ENCODE data around the gene STAT5A.

Gene STAT5A

DNA sequence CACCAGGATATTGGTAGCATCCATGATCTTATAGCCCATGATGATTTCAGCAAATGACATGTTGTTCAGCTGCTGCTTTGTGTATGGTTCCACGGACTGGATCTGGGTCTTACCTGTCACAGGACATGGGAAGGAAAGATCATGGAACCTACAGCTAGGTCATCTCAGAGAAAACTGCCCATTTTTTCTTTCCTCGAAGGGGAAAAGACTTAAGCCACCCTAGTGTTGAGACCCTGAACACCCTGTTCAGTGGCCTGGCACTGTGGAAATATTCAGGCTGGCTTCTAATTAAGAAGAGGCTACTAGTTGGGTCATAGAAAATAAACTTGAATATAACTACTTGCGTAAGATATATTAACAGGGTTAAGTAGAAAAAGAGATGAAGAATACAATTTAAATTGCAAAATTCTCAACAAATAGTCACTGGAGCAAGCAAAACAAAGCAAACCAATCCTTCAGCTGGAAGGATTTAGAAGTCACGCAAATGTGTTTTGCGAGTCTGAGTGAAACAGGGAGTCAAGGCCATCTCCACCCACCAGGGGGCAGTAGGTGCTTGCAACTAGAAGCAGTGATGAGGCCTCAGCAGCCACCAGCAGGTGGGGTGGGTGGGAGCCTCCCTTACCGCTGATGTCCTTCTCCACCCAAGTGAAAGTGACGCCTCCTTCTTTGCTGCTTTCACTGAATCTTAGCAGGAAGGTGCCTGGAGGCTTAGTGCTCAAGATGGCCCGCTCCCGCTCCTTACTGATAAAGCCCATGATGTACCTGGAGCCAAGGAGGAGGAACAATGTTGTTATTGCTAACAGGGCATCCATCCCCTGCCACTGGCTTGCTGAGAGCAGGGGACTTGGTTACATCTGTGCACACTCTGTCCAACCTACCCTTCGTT lies 34.3 kb downstream of the STAT5A start:
- peak; percentile 92 for DNase-seq (ENCODE audit: low read depth, low spot score)
- H3K4me3 ChIP-seq (ENCODE audit: low read depth, low read length): no peak overlapping the region
- in situ Hi-C loops (cut with HindIII; ENCODE audit: low sequenced_read_pairs): no loop called here
- TF ChIP-seq, protein P1, sequence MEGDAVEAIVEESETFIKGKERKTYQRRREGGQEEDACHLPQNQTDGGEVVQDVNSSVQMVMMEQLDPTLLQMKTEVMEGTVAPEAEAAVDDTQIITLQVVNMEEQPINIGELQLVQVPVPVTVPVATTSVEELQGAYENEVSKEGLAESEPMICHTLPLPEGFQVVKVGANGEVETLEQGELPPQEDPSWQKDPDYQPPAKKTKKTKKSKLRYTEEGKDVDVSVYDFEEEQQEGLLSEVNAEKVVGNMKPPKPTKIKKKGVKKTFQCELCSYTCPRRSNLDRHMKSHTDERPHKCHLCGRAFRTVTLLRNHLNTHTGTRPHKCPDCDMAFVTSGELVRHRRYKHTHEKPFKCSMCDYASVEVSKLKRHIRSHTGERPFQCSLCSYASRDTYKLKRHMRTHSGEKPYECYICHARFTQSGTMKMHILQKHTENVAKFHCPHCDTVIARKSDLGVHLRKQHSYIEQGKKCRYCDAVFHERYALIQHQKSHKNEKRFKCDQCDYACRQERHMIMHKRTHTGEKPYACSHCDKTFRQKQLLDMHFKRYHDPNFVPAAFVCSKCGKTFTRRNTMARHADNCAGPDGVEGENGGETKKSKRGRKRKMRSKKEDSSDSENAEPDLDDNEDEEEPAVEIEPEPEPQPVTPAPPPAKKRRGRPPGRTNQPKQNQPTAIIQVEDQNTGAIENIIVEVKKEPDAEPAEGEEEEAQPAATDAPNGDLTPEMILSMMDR (IDR thresholded peaks at IDR 0.05; ENCODE audit: low read depth, low read length): peak; percentile 99

DNA sequence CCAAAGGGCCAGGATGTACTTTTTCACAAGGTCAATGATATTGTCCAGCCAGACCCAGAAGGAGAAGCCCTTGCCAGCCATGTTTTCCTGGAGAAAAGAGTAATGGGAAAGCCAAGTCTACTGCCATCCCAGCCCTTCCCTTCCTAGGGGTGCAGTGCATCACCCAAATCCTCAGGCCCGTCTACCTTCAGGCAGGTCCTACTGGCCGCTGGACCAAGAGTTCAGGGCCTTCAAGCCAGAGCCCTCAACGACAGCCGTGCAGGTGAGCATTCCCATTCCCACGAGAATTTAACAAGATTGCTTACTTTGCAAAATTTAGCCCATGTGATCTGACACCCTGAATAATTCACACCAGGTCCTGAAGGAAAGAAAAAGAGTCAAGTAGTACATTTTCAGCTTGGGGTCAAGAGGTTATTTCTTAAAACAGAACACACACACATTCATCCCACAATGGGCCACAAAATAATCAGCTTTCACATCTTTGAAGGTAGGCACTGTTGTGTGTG lies 35.0 kb downstream of the STAT5A start:
- no peak overlapping the region for H3K4me3 ChIP-seq (ENCODE audit: low read depth, low read length)
- in situ Hi-C loops (cut with HindIII; ENCODE audit: low sequenced_read_pairs): no loop called here
- TF ChIP-seq, protein P1 (IDR thresholded peaks at IDR 0.05; ENCODE audit: low read depth, low read length): no peak
- DNase-seq (ENCODE audit: low read depth, low spot score): no peak

DNA sequence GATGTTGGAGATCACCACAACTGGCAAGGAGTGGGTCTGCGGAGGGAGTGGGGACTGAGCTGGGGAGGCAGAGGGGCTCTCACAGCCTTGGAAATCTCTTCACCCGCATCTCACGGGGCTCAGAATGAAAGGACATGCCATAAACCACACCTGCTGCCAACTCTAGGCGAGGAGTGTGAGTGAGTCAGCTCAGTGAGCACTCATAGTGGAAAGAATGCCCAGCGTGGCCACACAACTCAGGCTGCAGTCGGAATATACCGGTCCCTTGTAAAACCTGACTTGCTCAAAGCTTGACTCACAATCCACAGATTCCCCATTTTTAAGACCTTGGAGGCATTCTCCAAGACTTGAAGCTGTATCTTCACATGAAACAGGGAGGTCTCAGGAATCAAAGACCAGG lies 36.7 kb downstream of the STAT5A start:
- in situ Hi-C loops (cut with HindIII; ENCODE audit: low sequenced_read_pairs): no loop called here
- H3K4me3 ChIP-seq (ENCODE audit: low read depth, low read length): no peak overlapping the region
- DNase-seq (ENCODE audit: low read depth, low spot score): peak; percentile 89
- TF ChIP-seq, protein P1 (IDR thresholded peaks at IDR 0.05; ENCODE audit: low read depth, low read length): no peak

DNA sequence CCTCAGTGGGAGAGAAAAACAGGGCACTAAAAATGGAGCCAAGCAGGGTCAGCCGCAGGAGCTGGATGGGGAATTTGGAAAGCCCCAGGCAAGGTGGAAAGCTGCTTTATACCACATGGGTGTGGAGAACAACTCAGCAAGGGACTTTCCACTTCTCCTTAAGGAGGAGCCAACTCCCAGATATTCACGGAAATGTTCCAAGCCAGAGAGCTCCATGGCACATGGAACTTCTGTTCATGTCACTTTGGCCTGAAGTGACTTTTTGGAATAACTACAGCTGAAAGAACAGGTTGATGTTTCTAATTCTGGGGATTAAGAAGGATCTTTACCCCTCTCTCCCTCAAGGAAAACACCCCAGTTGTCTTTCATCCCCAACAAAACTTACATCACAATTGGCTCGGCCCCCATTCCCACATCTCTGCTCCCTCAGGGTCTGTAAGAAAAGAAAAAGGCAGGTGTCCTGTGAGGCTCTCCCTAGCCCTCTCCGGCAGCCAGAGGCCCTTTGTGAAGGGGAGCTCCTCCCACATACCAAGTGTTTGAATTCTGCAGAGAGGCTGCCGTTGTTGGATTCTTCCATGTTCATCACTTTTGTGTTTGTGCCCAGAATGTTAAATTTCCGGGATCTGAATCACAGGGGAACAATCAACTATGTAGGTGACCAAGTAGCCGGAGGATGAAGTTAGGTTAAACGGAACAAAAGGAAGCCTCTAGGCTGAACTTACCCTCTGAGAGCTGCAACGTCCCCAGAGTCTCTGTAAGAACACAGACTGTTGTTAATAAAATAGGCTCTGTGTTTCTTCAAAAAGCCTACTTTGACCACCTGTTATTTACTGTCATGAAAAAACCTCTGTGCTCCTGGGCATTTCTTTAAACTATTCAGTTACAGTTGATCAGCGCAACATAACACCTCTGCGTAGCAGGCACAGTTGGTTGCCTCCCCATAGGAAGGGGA lies 41.0 kb downstream of the STAT5A start:
- DNase-seq (ENCODE audit: low read depth, low spot score): peak; percentile 80
- no peak overlapping the region for H3K4me3 ChIP-seq (ENCODE audit: low read depth, low read length)
- TF ChIP-seq, protein P1 (IDR thresholded peaks at IDR 0.05; ENCODE audit: low read depth, low read length): no peak
- in situ Hi-C loops (cut with HindIII; ENCODE audit: low sequenced_read_pairs): no loop called here

DNA sequence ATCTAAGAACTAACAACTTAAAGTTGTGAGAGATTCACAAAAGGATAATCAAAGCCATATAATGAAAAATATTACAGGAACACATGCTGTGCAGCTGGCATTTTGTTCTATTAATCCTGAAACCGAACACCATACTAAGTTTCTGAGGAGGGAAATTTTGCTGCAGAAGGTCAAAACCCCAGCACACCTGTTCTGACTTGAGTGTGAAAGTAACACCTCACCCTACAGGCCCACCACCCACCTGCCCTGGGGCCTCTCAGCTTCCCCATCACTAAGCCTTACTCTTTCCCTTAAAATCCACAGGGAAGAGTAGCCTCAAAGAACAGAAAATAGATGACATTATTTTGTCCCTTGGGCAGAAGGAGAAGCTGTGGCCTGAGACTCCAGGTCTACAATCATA lies 44.8 kb downstream of the STAT5A start:
- DNase-seq (ENCODE audit: low read depth, low spot score): no peak
- in situ Hi-C loops (cut with HindIII; ENCODE audit: low sequenced_read_pairs): no loop called here
- TF ChIP-seq, protein P1 (IDR thresholded peaks at IDR 0.05; ENCODE audit: low read depth, low read length): no peak
- no peak overlapping the region for H3K4me3 ChIP-seq (ENCODE audit: low read depth, low read length)

DNA sequence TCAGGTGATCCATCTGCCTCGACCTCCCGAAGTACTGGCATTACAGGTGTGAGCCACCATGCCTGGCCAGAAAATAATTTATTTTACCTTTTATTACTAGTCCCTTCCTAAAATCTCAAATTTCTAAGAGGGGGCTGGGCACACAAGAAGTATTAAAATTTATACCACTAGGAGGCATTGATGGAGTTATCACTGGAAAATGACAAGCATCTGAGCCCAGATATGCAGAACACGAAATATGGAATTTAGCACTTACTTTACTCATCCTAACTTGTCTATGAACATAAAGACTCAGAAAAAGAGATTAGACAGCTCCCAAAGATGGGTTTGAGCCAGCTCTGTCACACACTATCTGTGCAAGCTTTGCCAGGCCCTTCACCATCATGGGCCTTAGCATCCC lies 46.4 kb downstream of the STAT5A start:
- H3K4me3 ChIP-seq (ENCODE audit: low read depth, low read length): no peak overlapping the region
- no peak for DNase-seq (ENCODE audit: low read depth, low spot score)
- TF ChIP-seq, protein P1 (IDR thresholded peaks at IDR 0.05; ENCODE audit: low read depth, low read length): no peak
- in situ Hi-C loops (cut with HindIII; ENCODE audit: low sequenced_read_pairs): no loop called here

Data from astrocyte of the spinal cord (primary cell).